ENCODE results near the gene FGD2. TPM values are rescaled to one million over a fixed set of nuclear protein-coding genes. Genes with fewer than 3 reads are reported as not detected.

Gene FGD2
- total and polyA plus RNA-seq, 9 of the 15 experiments (the other 6 are each of a cell fraction or from before 2014, with no cell fraction given) = 0.09 TPM; not detected in 8

DNA sequence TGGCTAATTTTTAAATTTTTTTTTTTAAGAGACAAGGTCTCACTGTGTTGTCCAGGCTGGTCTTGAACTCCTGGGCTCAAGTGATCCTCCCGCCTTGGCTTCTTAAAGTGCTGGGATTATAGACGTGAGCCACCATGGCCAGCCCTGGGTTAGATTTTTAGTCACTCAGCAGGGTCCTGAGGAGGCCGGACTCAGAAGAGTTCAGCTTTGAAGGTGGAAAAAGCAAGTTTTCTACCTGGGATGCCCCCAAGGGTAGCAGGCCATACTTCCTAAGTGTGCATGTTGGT lies 44.2 kb downstream of the FGD2 start (continued):
- peak in 1 of 2 experiments; percentile 3 for TF ChIP-seq AFF1 (IDR thresholded peaks at IDR 0.05; ENCODE audit: low read depth in 1 of 2, partially characterized antibody in 2 of 2)
- TF ChIP-seq, protein P1, sequence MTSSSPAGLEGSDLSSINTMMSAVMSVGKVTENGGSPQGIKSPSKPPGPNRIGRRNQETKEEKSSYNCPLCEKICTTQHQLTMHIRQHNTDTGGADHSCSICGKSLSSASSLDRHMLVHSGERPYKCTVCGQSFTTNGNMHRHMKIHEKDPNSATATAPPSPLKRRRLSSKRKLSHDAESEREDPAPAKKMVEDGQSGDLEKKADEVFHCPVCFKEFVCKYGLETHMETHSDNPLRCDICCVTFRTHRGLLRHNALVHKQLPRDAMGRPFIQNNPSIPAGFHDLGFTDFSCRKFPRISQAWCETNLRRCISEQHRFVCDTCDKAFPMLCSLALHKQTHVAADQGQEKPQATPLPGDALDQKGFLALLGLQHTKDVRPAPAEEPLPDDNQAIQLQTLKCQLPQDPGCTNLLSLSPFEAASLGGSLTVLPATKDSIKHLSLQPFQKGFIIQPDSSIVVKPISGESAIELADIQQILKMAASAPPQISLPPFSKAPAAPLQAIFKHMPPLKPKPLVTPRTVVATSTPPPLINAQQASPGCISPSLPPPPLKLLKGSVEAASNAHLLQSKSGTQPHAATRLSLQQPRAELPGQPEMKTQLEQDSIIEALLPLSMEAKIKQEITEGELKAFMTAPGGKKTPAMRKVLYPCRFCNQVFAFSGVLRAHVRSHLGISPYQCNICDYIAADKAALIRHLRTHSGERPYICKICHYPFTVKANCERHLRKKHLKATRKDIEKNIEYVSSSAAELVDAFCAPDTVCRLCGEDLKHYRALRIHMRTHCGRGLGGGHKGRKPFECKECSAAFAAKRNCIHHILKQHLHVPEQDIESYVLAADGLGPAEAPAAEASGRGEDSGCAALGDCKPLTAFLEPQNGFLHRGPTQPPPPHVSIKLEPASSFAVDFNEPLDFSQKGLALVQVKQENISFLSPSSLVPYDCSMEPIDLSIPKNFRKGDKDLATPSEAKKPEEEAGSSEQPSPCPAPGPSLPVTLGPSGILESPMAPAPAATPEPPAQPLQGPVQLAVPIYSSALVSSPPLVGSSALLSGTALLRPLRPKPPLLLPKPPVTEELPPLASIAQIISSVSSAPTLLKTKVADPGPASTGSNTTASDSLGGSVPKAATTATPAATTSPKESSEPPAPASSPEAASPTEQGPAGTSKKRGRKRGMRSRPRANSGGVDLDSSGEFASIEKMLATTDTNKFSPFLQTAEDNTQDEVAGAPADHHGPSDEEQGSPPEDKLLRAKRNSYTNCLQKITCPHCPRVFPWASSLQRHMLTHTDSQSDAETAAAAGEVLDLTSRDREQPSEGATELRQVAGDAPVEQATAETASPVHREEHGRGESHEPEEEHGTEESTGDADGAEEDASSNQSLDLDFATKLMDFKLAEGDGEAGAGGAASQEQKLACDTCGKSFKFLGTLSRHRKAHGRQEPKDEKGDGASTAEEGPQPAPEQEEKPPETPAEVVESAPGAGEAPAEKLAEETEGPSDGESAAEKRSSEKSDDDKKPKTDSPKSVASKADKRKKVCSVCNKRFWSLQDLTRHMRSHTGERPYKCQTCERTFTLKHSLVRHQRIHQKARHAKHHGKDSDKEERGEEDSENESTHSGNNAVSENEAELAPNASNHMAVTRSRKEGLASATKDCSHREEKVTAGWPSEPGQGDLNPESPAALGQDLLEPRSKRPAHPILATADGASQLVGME (CRISPR knock-in tag; IDR thresholded peaks at IDR 0.05) = peak; percentile 5; the same call in 1 of the 2 replicates
- no peak for TF ChIP-seq ADNP (tag; IDR thresholded peaks at IDR 0.05)
- no peak; the same call in 1 of the 2 replicates for TF ChIP-seq ZNF121 (CRISPR knock-in tag; conservative IDR thresholded peaks at IDR 0.05)
- 0 out of 2 replicates have a peak, but pooled peaks have one; percentile 40 for TF ChIP-seq OTX1 (CRISPR knock-in tag; IDR thresholded peaks at IDR 0.05)
- TF ChIP-seq DDX20 (tag; IDR thresholded peaks at IDR 0.05; ENCODE audit: low read depth) = no peak
